Measurements from ENCODE around the gene MEN1. TPM values are rescaled to one million over a fixed set of nuclear protein-coding genes. Genes with fewer than 3 reads are reported as not detected.
A peak's percentile ranks its signal among the peaks of the same experiment; 100 is the strongest.

MEN1 gene
- polyA plus RNA-seq: 10 to 100 TPM; 15.4 to 19.0 TPM

GRCh38 chr11:64810271-64810890 lies at the start of gene MEN1:
MEN1 (minus strand) TSS chr11:64810551; CDS start chr11:64810109, 442 bp downstream.
- Histone ChIP-seq H3K9me3 (ENCODE audit: control insufficient read depth in 2 of 2, insufficient read depth in 1 of 2, low read depth in 1 of 2, low read length in 1 of 2) (no peaks in the 10 kb centered on the region), H3K27ac (ENCODE audit: low read depth in 2 of 2, low read length in 1 of 2) (peak within 1 kb of the TSS; percentile 72 to 88), H3K4me1 (ENCODE audit: control insufficient read depth in 2 of 2, insufficient read depth in 2 of 2, low read length in 1 of 2) (peaks cover 5 to 7% of the 10 kb centered on the region in 2 donors), H3K27me3 (ENCODE audit: control insufficient read depth in 1 of 2, insufficient read depth in 2 of 2, low read length in 2 of 2) (no peaks in the 10 kb centered on the region), H3K36me3 (ENCODE audit: control insufficient read depth in 2 of 2, insufficient read depth in 2 of 2, low read length in 1 of 2) (peaks cover 6 to 17% of the 10 kb centered on the region in 2 donors), H3K4me3 (ENCODE audit: low read depth in 1 of 2, low read length in 2 of 2) (peak within 1 kb of the TSS; percentile 62 to 83)
- 0 to 1% methylated on average over 46 of the region's 46 CpGs for WGBS, 2 donors

- Histone ChIP-seq H3K4me1 (ENCODE audit: control insufficient read depth in 2 of 2, insufficient read depth in 2 of 2, low read length in 1 of 2) (peaks cover 33 to 48% of the 10 kb centered on the region in 2 donors), H3K27me3 (ENCODE audit: control insufficient read depth in 1 of 2, insufficient read depth in 2 of 2, low read length in 2 of 2) (no peaks in the 10 kb centered on the region), H3K36me3 (ENCODE audit: control insufficient read depth in 2 of 2, insufficient read depth in 2 of 2, low read length in 1 of 2) (peaks cover 0 to 17% of the 10 kb centered on the region in 2 donors), H3K9me3 (ENCODE audit: control insufficient read depth in 2 of 2, insufficient read depth in 1 of 2, low read depth in 1 of 2, low read length in 1 of 2) (no peaks in the 10 kb centered on the region), H3K27ac (ENCODE audit: low read depth in 2 of 2, low read length in 1 of 2) (peak overlapping the region; percentile 13 to 62), H3K4me3 (ENCODE audit: low read depth in 1 of 2, low read length in 2 of 2) (no peak overlapping the region)
- WGBS, 2 donors: 84% methylated on average over 33 of the region's 33 CpGs
Measured at GRCh38 chr11:64859542-64860414, 49.4 kb upstream of the MEN1 start.

GRCh38 chr11:64858467-64859263 lies 48.3 kb upstream of the MEN1 start:
- Histone ChIP-seq H3K27ac (ENCODE audit: low read depth in 2 of 2, low read length in 1 of 2) (peak overlapping the region; percentile 29 to 62), H3K36me3 (ENCODE audit: control insufficient read depth in 2 of 2, insufficient read depth in 2 of 2, low read length in 1 of 2) (peaks cover 0 to 26% of the 10 kb centered on the region in 2 donors), H3K4me3 (ENCODE audit: low read depth in 1 of 2, low read length in 2 of 2) (no peak overlapping the region)

GRCh38 chr11:64857485-64857884 lies 47.1 kb upstream of the MEN1 start:
- WGBS, 2 donors: 93 to 96% methylated on average over 6 of the region's 6 CpGs
- Histone ChIP-seq H3K4me3 (ENCODE audit: low read depth in 1 of 2, low read length in 2 of 2) (no peak overlapping the region), H3K4me1 (ENCODE audit: control insufficient read depth in 2 of 2, insufficient read depth in 2 of 2, low read length in 1 of 2) (peaks cover 29 to 43% of the 10 kb centered on the region in 2 donors), H3K27me3 (ENCODE audit: control insufficient read depth in 1 of 2, insufficient read depth in 2 of 2, low read length in 2 of 2) (no peaks in the 10 kb centered on the region), H3K36me3 (ENCODE audit: control insufficient read depth in 2 of 2, insufficient read depth in 2 of 2, low read length in 1 of 2) (peaks cover 0 to 29% of the 10 kb centered on the region in 2 donors), H3K27ac (ENCODE audit: low read depth in 2 of 2, low read length in 1 of 2) (peak overlapping the region; percentile 33 to 66), H3K9me3 (ENCODE audit: control insufficient read depth in 2 of 2, insufficient read depth in 1 of 2, low read depth in 1 of 2, low read length in 1 of 2) (no peaks in the 10 kb centered on the region)

More at GRCh38 chr11:64858467-64859263, 48.3 kb upstream of the MEN1 start:
- WGBS, 2 donors: 56 to 61% methylated on average over 19 of the region's 19 CpGs
- Histone ChIP-seq H3K9me3 (ENCODE audit: control insufficient read depth in 2 of 2, insufficient read depth in 1 of 2, low read depth in 1 of 2, low read length in 1 of 2) (no peaks in the 10 kb centered on the region), H3K4me1 (ENCODE audit: control insufficient read depth in 2 of 2, insufficient read depth in 2 of 2, low read length in 1 of 2) (peaks cover 37 to 50% of the 10 kb centered on the region in 2 donors), H3K27me3 (ENCODE audit: control insufficient read depth in 1 of 2, insufficient read depth in 2 of 2, low read length in 2 of 2) (no peaks in the 10 kb centered on the region)

GRCh38 chr11:64856382-64857227 lies 46.3 kb upstream of the MEN1 start:
- 46 to 57% methylated on average over 20 of the region's 20 CpGs for WGBS, 2 donors
- Histone ChIP-seq H3K4me3 (ENCODE audit: low read depth in 1 of 2, low read length in 2 of 2) (no peak overlapping the region), H3K27ac (ENCODE audit: low read depth in 2 of 2, low read length in 1 of 2) (peak overlapping the region; percentile 83 to 96), H3K4me1 (ENCODE audit: control insufficient read depth in 2 of 2, insufficient read depth in 2 of 2, low read length in 1 of 2) (peaks cover 29 to 43% of the 10 kb centered on the region in 2 donors), H3K27me3 (ENCODE audit: control insufficient read depth in 1 of 2, insufficient read depth in 2 of 2, low read length in 2 of 2) (no peaks in the 10 kb centered on the region), H3K9me3 (ENCODE audit: control insufficient read depth in 2 of 2, insufficient read depth in 1 of 2, low read depth in 1 of 2, low read length in 1 of 2) (no peaks in the 10 kb centered on the region), H3K36me3 (ENCODE audit: control insufficient read depth in 2 of 2, insufficient read depth in 2 of 2, low read length in 1 of 2) (peaks cover 0 to 29% of the 10 kb centered on the region in 2 donors)

GRCh38 chr11:64855596-64856304 lies 45.4 kb upstream of the MEN1 start:
- peaks cover 29 to 48% of the 10 kb centered on the region in 2 donors for H3K4me1 ChIP-seq (ENCODE audit: control insufficient read depth in 2 of 2, insufficient read depth in 2 of 2, low read length in 1 of 2)
- peaks cover 0 to 29% of the 10 kb centered on the region in 2 donors for H3K36me3 ChIP-seq (ENCODE audit: control insufficient read depth in 2 of 2, insufficient read depth in 2 of 2, low read length in 1 of 2)
- H3K27me3 ChIP-seq (ENCODE audit: control insufficient read depth in 1 of 2, insufficient read depth in 2 of 2, low read length in 2 of 2): no peaks in the 10 kb centered on the region
- H3K27ac ChIP-seq (ENCODE audit: low read depth in 2 of 2, low read length in 1 of 2): peak overlapping the region; percentile 83 to 96
- no peaks in the 10 kb centered on the region for H3K9me3 ChIP-seq (ENCODE audit: control insufficient read depth in 2 of 2, insufficient read depth in 1 of 2, low read depth in 1 of 2, low read length in 1 of 2)
- H3K4me3 ChIP-seq (ENCODE audit: low read depth in 1 of 2, low read length in 2 of 2): no peak overlapping the region
- WGBS, 2 donors: 70 to 72% methylated on average over 16 to 20 of the region's 22 CpGs

GRCh38 chr11:64854534-64855502 lies 44.5 kb upstream of the MEN1 start:
- Histone ChIP-seq H3K27ac (ENCODE audit: low read depth in 2 of 2, low read length in 1 of 2) (peak overlapping the region; percentile 73 to 96), H3K27me3 (ENCODE audit: control insufficient read depth in 1 of 2, insufficient read depth in 2 of 2, low read length in 2 of 2) (no peaks in the 10 kb centered on the region), H3K4me3 (ENCODE audit: low read depth in 1 of 2, low read length in 2 of 2) (no peak overlapping the region), H3K4me1 (ENCODE audit: control insufficient read depth in 2 of 2, insufficient read depth in 2 of 2, low read length in 1 of 2) (peaks cover 29 to 48% of the 10 kb centered on the region in 2 donors), H3K9me3 (ENCODE audit: control insufficient read depth in 2 of 2, insufficient read depth in 1 of 2, low read depth in 1 of 2, low read length in 1 of 2) (no peaks in the 10 kb centered on the region), H3K36me3 (ENCODE audit: control insufficient read depth in 2 of 2, insufficient read depth in 2 of 2, low read length in 1 of 2) (peaks cover 0 to 25% of the 10 kb centered on the region in 2 donors)
- WGBS, 2 donors: 64 to 74% methylated on average over 45 of the region's 45 CpGs
